ENCODE results near the gene NPEPL1. TPM values are rescaled to one million over a fixed set of nuclear protein-coding genes. Genes with fewer than 3 reads are reported as not detected.

NPEPL1 gene
- total RNA-seq, 2 donors from 2014 or later: 12.2 to 14.1 TPM

DNA sequence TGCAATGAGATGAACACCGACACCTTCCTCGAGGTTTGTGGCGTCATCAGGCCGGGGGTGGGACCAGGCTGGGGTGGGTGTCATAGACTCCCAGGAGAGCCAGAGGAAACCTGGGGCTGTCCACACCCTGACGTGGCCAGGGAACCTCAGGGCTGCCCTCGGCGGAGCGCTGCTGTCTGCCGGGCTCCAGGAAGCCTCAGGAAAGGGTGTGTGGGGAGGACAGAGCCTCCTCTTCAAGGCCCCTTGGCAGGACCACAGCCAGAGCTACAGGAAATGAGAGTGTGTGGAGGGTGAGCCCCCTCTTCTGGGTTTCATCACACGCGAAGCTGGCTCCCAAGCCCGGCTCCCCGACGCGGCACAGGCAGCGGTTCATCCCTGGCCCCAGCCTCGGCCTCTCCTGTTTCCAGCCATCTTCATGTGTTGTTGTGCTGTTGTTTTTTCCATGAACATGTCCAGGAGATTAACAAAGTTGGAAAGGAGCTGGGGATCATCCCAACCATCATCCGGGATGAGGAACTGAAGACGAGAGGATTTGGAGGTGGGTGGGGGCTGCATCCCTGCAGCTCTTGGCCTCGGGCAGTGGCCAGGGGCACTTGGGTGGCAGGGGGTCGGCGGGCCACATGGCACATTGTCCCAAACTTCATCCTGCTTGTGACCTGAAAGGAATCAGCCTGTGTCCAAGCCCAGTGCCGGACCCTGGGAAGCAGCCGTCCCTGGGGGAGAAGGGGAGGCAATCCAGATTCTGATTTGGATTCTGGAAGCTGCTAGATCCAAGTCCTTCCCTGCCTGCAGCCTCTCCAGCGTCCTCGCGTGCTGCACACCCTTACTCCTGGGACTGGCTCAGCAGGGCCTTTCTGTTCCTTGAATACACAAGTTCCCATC lies 6.4 kb downstream of the NPEPL1 start:
- H3K36me3 ChIP-seq: peaks cover 44% of the 10 kb centered on the region
- H3K27ac ChIP-seq: peak overlapping the region in 1 of 2 donors; percentile 34
- H3K4me1 ChIP-seq: peaks cover 0 to 8% of the 10 kb centered on the region in 2 donors
- no peak overlapping the region for H3K4me3 ChIP-seq
- DNase-seq (ENCODE audit: low spot score): no peak
- TF ChIP-seq, protein P1, sequence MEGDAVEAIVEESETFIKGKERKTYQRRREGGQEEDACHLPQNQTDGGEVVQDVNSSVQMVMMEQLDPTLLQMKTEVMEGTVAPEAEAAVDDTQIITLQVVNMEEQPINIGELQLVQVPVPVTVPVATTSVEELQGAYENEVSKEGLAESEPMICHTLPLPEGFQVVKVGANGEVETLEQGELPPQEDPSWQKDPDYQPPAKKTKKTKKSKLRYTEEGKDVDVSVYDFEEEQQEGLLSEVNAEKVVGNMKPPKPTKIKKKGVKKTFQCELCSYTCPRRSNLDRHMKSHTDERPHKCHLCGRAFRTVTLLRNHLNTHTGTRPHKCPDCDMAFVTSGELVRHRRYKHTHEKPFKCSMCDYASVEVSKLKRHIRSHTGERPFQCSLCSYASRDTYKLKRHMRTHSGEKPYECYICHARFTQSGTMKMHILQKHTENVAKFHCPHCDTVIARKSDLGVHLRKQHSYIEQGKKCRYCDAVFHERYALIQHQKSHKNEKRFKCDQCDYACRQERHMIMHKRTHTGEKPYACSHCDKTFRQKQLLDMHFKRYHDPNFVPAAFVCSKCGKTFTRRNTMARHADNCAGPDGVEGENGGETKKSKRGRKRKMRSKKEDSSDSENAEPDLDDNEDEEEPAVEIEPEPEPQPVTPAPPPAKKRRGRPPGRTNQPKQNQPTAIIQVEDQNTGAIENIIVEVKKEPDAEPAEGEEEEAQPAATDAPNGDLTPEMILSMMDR (IDR thresholded peaks at IDR 0.05): no peak
- H3K27me3 ChIP-seq: no peaks in the 10 kb centered on the region
- no peaks in the 10 kb centered on the region for H3K9me3 ChIP-seq

DNA sequence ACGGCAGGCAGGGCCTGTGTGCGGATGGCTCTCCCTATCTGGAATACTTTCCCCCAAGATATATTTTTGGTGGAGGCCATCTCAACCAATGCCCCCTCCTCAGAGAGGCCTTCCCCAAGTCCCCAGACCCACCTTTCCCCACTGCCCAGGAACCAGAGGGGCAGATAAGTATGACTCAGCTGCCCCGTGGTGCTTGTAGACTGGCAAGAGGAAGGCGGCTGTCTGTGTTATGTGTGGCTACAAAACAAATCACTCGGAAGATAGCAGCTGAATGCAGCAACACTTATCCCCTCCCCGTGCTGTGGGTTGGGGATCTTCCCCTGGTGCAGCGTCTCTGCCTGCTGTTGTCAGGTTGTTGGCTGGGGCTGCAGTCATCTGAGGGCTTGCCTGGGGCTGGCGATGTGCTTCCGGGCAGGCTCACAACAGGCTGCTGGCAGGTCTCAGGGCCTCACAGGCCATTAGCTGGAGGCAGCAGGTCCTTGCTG lies 7.1 kb downstream of the NPEPL1 start:
- TF ChIP-seq, protein P1 (IDR thresholded peaks at IDR 0.05): no peak
- Histone ChIP-seq H3K36me3 (peaks cover 50% of the 10 kb centered on the region), H3K27ac (no peak overlapping the region), H3K9me3 (no peaks in the 10 kb centered on the region), H3K27me3 (no peaks in the 10 kb centered on the region), H3K4me3 (no peak overlapping the region), H3K4me1 (peaks cover 0 to 1% of the 10 kb centered on the region in 2 donors)
- no peak for DNase-seq (ENCODE audit: low spot score)

DNA sequence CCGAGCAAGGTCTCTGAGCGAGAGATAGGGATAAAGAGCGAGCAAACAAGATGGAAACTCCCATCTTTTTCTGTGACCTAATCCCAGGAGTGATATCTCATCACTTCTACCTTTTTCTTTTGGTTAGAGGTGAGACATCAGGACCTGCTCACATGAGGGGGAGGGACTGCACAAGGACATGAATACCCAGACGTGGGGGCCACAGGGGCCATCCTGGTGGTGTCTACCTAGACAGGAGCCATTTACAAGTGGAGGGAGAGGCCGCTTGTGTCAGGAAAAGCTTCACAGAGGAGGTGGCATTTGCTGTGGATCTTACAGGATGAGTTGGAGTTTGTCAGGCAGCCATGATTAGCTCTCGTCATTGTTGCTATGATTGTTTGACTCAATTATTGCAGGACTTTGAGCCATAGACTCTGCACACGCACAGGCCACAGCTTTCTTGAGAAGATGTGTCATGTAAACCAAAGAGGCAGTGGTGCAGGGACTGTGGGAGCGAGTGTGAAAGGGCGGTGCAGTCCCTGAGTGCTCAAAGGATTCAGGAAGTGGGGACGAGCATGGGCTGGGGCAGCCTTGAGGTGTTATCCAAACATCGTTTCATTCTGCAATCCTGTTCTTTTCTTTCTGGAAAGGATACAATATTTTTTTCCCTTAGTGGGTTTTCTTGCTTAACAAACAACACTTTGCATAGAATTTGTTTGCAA lies 7.7 kb downstream of the NPEPL1 start:
- H3K27ac ChIP-seq: no peak overlapping the region
- no peak for DNase-seq (ENCODE audit: low spot score)
- no peaks in the 10 kb centered on the region for H3K9me3 ChIP-seq
- TF ChIP-seq, protein P1 (IDR thresholded peaks at IDR 0.05): no peak
- no peak overlapping the region for H3K4me3 ChIP-seq
- H3K27me3 ChIP-seq: no peaks in the 10 kb centered on the region
- peaks cover 55% of the 10 kb centered on the region for H3K36me3 ChIP-seq
- no peaks in the 10 kb centered on the region for H3K4me1 ChIP-seq

DNA sequence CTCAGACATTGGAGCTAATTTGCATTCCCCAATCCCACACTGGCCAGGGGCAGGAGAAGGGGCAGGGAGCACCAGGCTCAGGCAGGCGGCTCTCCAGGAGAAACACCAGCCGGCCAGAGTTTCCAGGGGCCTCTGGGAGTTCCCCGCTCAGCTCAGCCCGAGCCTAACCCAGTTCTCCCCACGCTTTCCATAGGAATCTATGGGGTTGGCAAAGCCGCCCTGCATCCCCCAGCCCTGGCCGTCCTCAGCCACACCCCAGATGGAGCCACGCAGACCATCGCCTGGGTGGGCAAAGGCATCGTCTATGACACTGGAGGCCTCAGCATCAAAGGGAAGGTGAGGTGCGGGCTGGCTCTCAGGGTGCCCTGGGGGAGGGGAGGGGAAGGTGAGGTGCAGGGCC lies 8.2 kb downstream of the NPEPL1 start:
- Histone ChIP-seq H3K27me3 (no peaks in the 10 kb centered on the region), H3K4me1 (no peaks in the 10 kb centered on the region), H3K9me3 (no peaks in the 10 kb centered on the region), H3K36me3 (peaks cover 51% of the 10 kb centered on the region), H3K27ac (no peak overlapping the region), H3K4me3 (no peak overlapping the region)
- DNase-seq (ENCODE audit: low spot score): no peak
- TF ChIP-seq, protein P1 (IDR thresholded peaks at IDR 0.05): no peak

DNA sequence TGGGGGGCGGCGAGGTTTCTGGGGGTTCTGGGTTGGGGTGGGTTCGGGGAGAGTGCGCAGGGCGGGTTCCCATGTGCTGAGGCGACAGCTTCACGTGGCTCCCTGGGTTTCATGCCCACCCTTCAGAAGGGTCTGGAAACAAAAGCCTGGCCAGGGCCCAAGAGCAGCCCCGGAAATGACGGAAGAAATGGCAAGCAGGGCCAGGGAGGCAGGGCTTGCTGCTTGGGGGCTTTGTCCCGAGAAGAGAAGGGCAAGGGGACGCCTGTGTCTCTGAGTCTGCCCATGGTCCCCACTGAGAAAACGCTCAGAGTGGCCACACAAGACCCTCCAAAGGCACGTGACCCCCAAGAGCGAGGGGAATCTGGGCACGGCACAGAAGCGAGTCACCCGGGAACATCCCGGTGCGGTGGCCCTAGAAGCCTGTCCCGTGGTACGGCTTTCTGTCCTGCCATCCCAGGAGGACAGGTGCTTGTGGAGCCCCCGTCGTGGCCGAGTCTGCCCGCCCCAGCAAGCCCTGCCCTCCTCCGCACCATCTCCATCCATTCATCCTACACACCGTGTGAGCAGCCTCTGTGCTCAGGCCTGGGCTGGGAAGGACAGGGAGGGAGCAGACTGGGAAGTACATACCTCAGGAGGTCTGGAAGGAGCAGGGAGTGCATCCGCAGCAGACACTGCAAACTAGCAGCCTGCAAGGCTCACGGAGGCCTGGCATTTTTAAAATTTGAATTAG lies 9.0 kb downstream of the NPEPL1 start:
- Histone ChIP-seq H3K4me3 (no peak overlapping the region), H3K4me1 (no peaks in the 10 kb centered on the region), H3K9me3 (no peaks in the 10 kb centered on the region), H3K27ac (no peak overlapping the region), H3K36me3 (peaks cover 44% of the 10 kb centered on the region), H3K27me3 (no peaks in the 10 kb centered on the region)
- DNase-seq (ENCODE audit: low spot score): no peak
- TF ChIP-seq, protein P1 (IDR thresholded peaks at IDR 0.05): no peak

All from right atrium auricular region (tissue), 2 donors.